GM21786 (cell line): ENCODE results near the gene PCDHGA4.
A peak's percentile ranks its signal among the peaks of the same experiment; 100 is the strongest.
"Not testable (repeated sequence)": the region's sequence is repeated elsewhere in the genome, so short reads cannot be mapped to it uniquely, and the experiment has no call there.

Experiments
- ATAC-seq: cut with Tn5 transposase; IDR thresholded peaks from one replicate; pipeline ENCODE4 v1.9.1; 2021; ENCODE audit not compliant: unreplicated experiment

The PCDHGA4 gene

GRCh38 chr5:141346017-141346416 is 8.8 kb upstream of the PCDHGA4 start:
- not testable (repeated sequence) for ATAC-seq

DNA sequence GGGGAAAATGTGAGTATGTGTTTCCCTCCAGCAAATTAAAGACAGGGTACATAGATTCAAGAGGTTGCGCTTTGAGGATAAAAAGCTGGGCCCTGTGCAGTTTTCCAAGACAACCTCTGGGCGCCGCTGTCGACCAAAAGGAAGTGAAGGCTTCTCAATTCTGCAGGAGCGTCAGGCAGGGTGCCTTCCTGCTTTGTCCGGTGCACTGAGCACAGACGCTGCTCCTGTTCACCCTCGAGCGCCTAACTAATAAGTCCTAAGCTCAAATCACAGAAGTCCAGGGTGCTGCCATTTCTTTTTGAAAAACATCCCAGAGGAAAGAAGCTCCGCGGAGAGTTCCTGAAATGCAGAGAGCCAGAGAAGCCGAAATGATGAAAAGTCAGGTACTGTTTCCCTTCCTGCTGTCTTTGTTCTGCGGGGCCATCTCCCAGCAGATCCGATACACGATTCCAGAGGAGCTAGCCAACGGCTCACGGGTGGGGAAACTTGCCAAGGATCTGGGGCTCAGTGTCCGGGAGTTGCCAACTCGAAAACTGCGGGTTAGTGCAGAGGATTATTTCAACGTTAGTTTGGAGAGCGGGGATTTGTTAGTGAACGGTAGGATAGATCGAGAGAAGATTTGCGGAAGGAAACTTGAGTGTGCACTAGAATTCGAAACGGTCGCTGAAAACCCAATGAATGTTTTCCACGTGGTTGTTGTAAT is 4.8 kb upstream of the PCDHGA4 start, which contains the start of gene PCDHGB1:
TSS of gene PCDHGB1 (plus strand) at position 183 of the 703 bp plus-strand sequence. CDS start at position 345, 162 bp downstream.
- no peak for ATAC-seq

DNA sequence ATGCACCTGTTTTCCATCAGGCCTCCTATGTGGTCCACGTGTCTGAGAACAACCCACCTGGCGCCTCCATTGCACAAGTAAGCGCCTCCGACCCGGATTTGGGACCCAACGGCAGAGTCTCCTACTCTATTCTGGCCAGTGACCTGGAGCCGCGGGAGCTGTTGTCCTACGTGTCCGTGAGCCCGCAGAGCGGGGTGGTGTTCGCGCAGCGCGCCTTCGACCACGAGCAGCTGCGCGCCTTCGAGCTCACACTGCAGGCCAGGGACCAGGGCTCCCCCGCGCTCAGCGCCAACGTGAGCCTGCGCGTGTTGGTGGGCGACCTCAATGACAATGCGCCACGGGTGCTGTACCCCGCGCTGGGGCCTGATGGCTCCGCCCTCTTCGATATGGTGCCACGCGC is 3.2 kb upstream of the PCDHGA4 start:
- no peak for ATAC-seq

- ATAC-seq: no peak
Observed at GRCh38 chr5:141355641-141356040, 820 bp downstream of the PCDHGA4 start.

- ATAC-seq: no peak
Observed at GRCh38 chr5:141356133-141356532, 1.3 kb downstream of the PCDHGA4 start.

GRCh38 chr5:141356950-141357349 is 2.1 kb downstream of the PCDHGA4 start:
- ATAC-seq: no peak

- ATAC-seq: peak; percentile 63
Observed at GRCh38 chr5:141359790-141360426, 5.1 kb downstream of the PCDHGA4 start, which contains the start of gene PCDHGB2. PCDHGB2 (plus strand) TSS chr5:141359994; CDS start chr5:141360136, 142 bp downstream.

- no peak for ATAC-seq
Observed at GRCh38 chr5:141360685-141361084, 5.9 kb downstream of the PCDHGA4 start.

- no peak for ATAC-seq
Observed at GRCh38 chr5:141362719-141363118, 7.9 kb downstream of the PCDHGA4 start.

DNA sequence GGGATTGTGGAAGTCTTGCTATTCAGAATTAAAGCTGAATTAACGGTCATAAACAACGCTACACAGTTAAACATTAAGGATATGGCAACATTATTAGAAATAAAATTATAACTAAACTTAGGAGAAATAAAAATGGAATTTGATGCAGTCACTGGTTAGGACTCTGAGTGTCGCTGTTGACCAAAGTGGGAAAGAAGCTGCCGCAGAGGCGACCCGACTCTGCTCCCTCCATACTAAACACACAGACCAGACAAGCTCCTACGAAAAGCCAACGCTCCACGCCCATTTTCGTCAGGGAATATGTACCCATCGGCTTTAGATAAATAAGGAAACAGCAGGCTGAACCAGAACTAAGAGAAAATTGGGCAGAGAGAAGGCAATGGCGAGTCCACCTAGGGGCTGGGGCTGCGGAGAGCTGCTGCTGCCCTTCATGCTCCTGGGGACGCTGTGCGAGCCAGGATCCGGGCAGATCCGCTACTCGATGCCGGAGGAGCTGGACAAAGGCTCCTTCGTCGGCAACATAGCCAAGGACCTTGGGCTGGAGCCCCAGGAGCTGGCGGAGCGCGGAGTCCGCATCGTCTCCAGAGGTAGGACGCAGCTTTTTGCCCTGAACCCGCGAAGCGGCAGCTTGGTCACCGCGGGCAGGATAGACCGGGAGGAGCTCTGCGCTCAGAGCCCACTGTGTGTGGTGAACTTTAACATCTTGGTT is 9.3 kb downstream of the PCDHGA4 start, which contains the start of gene PCDHGA5:
TSS of gene PCDHGA5 (plus strand) at position 211 of the 709 bp plus-strand sequence. CDS start at position 380, 169 bp downstream.
- ATAC-seq: no peak

DNA sequence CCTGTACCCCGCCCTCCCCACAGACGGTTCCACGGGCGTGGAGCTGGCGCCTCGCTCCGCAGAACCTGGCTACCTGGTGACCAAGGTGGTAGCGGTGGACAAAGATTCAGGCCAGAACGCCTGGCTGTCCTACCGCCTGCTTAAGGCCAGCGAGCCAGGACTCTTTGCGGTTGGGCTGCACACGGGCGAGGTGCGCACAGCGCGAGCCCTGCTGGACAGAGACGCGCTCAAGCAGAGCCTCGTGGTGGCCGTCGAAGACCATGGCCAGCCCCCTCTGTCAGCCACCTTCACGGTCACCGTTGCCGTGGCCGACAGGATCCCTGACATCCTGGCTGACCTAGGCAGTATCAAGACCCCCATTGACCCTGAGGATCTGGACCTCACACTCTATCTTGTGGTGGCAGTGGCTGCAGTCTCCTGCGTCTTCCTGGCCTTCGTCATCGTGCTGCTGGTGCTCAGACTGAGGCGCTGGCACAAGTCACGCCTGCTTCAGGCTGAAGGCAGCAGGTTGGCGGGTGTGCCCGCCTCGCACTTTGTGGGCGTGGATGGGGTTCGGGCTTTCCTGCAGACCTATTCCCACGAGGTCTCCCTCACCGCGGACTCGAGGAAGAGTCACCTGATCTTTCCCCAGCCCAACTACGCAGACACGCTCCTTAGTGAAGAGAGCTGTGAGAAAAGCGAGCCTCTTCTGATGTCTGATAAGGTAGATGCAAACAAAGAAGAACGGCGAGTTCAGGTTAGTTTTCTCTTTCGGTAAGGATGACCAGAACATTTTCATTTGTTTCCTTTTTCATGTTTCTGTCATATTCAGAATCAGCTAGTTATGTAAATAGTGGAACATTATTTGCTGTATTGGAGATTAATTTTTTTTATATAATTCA is 11.4 kb downstream of the PCDHGA4 start:
- ATAC-seq: no peak

GRCh38 chr5:141369994-141370848 is 15.4 kb downstream of the PCDHGA4 start, which contains the start of gene PCDHGB3:
PCDHGB3 (plus strand) TSS chr5:141370242; CDS start chr5:141370395, 153 bp downstream.
- ATAC-seq: peak; percentile 99

DNA sequence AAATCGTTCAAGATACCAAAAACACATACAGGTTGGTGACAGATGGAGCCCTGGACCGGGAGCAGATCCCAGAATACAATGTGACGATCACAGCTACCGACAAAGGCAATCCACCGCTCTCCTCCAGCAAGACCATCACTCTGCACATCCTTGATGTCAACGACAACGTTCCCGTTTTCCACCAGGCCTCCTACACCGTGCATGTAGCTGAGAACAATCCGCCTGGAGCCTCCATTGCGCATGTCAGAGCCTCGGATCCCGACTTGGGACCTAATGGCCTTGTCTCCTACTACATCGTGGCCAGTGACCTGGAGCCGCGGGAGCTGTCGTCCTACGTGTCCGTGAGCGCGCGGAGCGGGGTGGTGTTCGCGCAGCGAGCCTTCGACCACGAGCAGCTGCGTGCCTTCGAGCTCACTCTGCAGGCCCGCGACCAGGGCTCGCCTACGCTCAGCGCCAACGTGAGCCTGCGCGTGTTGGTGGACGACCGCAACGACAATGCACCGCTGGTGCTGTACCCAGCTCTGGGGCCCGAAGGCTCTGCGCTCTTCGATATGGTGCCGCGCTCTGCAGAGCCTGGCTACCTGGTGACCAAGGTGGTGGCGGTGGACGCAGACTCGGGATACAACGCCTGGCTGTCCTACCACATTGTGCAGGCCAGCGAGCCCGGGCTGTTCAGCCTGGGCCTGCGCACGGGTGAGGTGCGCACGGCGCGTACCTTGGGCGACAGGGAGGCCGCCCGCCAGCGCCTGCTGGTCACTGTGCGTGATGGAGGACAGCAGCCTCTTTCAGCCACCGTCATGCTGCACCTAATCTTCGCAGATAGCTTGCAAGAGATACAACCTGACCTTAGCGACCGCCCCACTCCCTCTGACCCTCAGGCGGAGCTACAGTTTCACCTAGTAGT is 17.0 kb downstream of the PCDHGA4 start:
- no peak for ATAC-seq

- ATAC-seq: no peak
Observed at GRCh38 chr5:141373673-141374317, 19.0 kb downstream of the PCDHGA4 start, which contains the start of gene PCDHGA6. PCDHGA6 (plus strand) TSS chr5:141373891; CDS start chr5:141374084, 193 bp downstream.

GRCh38 chr5:141374627-141375026 is 19.8 kb downstream of the PCDHGA4 start:
- ATAC-seq: no peak

DNA sequence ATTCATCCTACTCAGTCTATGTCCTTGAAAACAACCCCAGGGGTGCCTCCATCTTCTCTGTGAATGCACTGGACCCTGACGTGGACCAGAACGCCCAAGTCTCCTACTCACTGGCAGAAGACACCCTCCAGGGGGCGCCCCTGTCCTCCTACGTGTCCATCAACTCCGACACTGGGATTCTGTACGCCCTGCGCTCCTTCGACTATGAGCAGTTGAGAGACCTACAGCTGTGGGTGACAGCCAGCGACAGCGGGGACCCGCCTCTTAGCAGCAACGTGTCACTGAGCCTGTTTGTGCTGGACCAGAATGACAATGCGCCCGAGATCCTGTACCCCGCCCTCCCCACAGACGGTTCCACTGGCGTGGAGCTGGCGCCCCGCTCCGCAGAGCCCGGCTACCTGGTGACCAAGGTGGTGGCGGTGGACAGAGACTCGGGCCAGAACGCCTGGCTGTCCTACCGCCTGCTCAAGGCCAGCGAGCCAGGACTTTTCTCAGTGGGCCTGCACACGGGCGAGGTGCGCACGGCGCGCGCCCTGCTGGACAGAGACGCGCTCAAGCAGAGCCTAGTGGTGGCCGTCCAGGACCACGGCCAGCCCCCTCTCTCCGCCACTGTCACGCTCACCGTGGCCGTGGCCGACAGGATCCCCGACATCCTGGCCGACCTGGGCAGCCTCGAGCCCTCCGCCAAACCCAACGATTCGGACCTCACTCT is 20.8 kb downstream of the PCDHGA4 start:
- ATAC-seq: not testable (repeated sequence)
